ENCODE results near the gene HADHA.

DNA sequence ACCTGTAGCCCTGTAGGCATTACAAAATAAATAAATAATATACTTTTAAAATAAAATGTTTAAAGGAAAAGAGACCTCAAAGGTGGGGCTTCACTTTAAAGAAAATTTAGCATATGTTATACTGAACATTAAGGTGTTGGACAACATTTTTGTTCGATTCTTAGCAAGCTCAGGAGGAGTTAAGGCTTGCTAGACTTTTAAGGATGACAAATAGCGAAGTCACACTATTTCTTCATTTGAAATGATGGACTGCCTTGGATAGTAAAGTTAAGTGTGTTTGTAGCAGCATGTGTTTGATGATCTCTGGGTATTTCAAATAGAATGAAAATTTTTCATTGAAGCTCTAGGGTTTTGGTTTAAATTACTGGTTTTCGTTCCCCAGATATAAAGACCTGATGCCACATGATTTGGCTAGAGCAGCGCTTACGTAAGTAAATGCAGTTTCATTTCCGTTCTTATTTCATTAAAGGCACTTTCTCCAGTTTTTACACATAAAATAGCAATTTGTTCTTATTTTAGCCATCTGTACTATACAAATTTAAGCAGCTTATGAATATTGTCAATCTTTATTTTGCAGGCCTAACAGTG lies 25.2 kb upstream of the HADHA start:
- no peak for TF ChIP-seq POLR2A (IDR thresholded peaks at IDR 0.05; ENCODE audit: low read length)
- TF ChIP-seq GATA1 (IDR thresholded peaks at IDR 0.05; ENCODE audit: low read depth, low read length): no peak

All from erythroblast (primary cell).